Stimulated activated CD4-positive, alpha-beta T cell treated with anti-CD3 and anti-CD28 coated beads, Interleukin-2, amount 100 ng/mL, for 24 hours (primary cell): ENCODE data around the gene FRMD8.
"Not testable (repeated sequence)": the region's sequence is repeated elsewhere in the genome, so short reads cannot be mapped to it uniquely, and the experiment has no call there.

Experiments used
- DNase-seq, 2 donors: peaks; one replicate each; pipeline ENCODE4 v3.0.0-alpha.2; 2020

FRMD8 gene

DNA sequence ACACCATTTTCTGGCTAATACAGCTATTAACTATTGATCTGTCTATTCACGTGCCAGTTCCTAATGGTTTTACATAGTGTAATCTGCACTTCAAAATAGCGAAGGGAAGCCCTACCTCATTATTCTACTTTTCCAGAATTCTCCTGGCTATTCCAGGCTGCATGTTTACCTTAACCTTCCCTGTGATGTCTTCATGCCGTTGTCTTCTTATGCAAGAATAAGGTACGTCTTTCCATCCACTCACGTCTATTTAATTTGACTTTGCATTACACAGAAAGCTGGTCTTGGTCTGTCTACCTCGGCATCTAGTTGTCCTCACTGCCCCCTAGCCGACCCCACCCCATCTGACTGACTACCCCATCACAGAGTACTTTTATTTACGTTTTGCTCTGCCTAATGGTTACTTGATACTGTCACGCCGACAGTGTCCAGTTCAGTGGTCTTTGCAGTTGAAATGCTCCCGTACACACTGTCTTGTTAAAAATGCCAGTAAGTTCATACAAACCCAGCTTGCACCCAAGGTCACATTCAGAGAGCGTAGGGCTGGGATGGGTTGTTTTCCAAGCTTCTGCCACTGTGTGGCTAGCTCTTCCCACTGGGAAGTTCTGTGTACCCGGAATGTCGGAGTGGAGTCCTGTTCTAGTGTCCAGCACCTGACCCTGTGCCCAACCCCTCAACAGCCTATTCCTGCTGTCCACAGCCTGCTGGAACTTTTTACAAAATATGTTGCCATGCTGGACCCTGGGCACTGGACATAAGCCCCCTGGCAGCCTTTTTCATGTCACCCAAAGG, 51.2 kb downstream of the FRMD8 start:
- DNase-seq, result no peak

DNA sequence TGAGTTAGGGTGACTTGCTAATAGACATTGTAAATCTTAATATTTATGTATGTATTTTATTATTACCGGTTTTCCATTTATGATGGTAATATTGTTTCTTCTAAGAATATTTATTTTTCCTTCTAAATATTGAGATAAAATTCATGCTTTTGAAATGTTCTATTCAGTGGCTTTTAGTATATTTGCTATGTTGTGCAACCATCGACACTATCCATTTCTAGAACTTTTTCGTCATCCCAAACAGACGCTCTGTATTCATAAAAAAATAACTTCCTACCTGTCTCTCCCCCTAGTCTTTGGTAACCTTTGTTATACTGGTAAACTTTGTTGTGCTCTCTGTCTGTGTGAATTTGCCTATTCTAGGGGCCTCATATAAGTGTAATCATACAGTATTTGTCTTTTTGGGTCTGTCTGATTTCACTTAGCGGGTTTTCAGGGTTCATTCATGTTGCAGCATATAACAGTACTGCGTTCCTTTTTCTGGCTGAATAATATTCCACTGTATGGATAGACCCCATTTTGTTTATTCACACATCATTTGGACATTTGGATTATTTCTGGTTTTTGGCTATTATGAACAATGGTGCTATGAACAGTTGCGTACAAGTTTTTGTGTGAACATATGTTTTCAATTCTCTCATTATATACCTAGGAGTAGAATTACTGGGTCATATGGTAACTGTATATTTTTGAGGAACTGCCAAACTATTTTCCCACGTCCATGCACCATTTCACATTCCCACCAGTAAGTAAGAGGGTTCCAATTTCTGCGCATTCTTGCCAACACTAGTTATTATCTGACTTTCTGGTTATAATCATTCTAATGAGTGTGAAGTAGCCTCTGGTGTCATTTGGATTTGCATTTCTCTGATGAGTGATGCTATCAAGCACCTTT, 52.1 kb downstream of the FRMD8 start:
- no peak for DNase-seq

DNA sequence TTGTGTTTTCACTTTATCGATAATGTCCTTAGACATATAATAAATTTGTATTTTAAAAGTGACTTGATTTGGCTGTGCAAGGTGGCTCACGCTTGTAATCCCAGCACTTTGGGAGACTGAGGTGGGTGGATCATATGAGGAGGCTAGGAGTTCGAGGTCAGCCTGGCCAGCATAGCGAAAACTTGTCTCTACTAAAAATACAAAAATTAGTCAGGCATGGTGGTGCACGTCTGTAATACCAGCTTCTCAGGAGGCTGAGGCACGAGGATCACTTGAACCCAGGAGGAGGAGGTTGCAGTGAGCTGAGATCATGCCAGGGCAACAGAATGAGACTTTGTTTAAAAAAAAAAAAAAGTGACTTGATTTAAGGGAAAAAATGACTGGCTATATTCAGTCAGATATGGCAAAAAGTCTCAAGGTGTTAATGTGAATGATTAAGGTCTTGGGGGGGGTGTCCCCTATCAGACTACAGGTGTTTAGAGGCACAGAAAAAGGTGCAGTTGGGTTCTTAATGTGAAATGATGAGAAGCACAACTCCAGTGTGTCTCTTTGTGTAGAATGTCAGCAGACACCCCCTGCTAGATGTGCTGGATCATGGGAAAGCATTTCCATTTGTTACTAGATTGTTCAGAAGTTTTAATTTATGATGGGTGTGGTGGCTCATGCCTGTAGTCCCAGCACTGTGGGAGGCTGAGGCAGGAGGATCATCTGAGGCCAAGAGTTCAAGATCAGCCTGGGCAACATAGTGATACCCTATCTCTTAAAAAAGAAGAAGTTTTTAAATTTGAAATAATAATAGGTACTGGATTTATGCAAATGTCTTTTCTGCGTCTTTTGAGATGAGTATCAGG, 53.1 kb downstream of the FRMD8 start:
- no peak for DNase-seq

DNA sequence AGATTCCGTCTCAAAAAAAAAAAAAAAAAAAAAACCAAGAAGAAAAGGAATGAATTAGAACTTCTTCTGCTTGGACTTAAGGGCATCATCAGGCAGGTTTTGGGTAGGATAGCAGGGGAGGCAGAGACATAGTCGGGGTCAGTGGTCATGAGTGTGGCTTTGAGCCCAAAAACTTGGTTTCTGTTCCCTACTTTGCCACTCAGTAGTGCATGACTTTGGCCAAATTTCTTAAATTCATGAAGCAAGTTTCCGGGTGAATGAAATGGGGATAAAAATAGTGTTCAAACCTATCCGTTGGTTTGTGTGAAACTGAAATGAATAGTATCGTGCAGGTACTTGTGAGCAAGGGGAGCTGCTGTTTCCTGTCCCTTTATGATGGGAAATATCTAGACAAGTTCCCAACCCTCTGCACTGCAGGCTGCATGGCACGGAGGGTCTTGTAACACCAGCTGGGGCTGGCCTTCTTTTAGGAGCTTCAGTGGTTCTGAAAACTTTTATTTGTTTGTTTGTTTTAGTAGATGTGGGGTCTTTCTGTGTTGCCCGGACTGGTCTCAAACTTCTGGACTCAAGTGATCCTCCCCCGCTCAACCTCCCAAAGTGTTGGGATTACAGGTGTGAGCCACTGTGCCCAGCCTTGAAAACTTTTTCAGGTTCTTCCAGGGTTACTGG, 54.5 kb downstream of the FRMD8 start:
- DNase-seq, result no peak

DNA sequence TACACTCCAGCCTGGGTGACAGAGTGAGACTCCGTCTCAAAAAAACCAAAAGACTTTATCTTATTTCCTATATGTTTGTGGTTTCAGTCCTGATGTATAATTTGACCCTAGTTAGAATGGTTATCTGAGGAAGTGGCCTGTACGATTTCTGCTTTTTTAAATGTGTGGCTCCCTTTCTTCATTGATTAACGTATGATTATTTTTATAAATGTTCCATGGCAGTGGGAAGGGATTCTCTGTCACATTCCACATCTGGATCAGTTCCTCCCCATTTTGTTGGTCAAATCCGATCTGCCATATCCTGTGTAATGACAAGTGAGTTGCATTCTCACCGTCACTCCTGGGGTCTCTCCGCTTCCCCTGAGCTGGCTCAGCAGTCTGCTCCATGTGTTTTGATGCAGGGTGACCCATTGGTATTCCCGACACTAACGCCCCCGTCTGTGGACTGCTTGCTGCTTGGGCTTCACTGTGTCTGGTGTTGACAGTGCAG, 56.5 kb downstream of the FRMD8 start:
- no peak for DNase-seq

DNA sequence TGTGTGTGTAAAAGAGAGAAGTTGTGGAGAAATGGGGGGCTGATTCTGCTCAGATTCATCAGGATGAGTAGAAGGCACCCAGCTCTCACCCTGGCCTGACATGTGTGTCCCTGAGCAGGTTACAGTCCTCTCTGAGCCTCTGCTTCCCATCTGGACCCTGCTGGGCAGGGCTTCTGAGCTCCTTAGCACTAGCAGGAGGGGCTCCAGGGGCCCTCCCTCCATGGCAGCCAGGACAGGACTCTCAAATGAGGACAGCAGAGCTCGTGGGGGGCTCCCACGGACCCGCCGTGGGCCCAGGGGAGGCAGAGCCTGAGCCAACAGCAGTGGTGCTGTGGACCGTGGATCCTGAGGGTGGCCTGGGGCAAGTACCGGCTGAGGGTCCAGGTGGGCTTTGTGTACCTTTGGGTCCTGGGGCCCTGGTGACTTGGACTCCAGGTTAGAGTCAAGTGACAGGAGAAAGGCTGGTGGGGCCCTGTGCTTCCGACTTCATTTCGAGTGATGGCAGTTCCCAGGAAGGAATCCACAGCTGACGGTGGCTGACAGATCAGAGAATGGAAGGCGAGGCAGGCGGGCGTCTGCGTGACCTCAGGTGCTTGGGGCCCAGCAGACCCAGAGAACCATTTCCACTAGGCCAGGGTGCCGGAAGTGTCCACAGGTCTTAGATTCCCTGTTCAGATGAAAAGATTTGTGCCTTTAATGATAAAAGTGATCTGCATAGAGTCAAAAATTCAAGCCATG, 58.0 kb downstream of the FRMD8 start:
- DNase-seq, result no peak

DNA sequence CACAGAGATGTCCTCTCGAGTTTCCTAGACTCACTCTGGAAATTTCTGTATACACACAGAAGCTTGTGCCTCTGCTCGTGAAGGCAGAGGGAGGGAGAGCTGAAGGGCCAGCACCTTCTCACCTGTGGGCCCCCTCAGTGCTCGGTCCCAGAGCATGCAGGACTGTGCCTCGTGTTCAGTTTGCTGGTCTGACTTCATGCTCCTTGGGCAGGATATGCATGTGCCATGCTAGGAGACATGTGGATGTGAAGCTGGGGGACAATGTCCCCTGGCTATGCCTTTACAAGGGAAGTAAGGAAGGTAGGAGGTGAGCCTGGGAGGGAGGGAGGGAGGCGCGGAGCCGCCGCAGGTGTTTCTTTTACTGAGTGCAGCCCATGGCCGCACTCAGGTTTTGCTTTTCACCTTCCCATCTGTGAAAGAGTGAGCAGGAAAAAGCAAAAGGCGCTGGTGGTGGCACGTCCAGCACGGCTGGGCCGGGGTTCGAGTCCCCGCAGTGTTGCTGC, 58.7 kb downstream of the FRMD8 start:
- DNase-seq, result no peak

DNA sequence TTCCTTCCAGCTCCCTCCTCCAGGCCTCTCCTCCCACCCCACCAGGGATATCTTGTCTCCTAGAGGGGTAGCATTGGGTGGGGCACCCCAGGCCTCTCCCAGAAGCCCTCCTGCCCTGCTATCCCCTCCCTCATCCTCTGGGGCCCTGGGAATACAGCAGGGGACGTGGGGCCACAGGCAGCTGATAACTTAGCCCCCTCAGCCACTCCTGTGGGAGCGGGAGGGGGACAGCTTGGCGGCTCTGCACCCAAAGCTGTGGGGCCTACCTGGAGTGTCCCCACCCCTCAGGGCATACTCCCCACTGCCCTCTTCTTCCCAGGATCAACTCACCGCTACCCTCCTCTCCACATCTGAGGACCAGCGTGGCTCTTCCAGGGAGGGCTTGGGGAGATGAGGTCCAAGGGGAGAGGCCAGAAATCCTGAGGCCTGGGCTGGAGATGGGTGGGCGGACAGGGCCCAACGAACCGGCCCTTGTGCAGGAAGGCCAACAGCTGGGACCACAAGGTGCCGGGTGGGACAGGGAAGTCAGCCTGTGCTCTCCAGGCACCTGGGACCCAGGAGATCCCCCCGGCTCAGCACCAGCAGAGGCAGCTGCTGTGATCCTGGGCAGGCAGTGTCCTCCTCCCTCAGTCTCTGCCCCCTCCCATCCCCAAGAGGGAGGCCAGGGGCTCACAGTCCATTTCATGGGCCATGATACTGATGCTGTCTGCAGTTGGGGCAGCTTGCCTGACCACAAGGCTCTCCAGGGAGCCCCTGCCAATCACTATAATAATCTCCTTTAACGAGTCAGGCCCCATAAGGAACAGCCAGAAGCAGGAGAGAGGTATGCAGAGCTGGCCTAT, 59.4 kb downstream of the FRMD8 start:
- DNase-seq, result no peak

DNA sequence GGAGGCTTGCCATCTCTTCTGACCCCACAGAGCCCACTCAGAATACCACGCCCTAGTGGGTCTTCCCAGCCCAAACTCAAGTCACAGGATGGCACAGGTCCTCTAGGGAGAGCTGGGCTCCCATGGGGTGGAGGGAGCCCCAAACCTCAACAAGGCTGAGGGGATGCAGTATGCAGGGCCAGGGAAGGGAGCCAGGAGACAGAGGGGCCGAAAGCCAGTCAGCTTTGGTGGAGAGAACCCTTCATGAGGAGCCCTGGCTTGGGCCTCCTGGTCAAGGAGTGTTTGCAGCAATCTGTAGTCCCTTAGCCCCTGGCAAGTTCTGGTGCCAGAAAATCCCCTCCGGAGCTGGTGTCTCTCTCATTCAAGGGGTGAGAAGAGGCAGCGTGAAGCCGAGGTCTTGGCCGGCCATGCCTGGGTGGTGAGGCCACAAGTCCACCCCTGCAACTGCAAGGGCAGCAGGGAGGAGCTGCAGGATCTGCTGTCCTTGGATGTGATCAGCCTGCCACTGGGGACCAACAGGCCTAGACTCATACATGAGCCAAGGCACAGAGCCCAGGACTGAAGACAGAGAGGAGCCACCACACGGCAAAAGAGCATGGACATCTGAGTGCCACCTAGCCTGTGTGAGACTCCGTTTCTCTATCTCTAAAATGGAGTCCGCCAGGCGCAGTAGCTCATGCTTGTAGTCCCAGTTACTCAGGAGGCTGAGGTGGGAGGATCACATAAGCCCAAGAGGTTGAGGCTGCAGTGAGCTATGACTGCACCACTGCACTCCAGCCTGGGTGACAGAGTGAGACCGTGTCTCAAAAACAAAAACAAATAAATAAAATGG, 60.2 kb downstream of the FRMD8 start:
- no peak for DNase-seq

DNA sequence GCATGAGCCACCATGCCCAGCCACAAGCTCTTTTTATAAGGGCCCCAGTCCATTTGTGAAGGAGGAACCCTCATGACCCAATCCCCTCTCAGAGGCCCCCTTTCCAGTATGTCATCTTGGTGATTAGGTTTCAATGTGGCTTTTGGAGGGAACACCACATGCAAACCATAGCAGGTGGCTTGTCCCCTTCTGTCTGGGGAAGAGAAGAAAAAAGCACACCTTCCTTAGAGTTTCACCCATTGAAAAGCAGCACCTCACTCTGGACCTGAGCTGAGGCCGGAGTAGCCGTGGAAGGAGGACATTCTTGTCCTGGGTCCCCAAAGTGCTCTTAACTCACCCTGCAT, 61.6 kb downstream of the FRMD8 start:
- no peak for DNase-seq

DNA sequence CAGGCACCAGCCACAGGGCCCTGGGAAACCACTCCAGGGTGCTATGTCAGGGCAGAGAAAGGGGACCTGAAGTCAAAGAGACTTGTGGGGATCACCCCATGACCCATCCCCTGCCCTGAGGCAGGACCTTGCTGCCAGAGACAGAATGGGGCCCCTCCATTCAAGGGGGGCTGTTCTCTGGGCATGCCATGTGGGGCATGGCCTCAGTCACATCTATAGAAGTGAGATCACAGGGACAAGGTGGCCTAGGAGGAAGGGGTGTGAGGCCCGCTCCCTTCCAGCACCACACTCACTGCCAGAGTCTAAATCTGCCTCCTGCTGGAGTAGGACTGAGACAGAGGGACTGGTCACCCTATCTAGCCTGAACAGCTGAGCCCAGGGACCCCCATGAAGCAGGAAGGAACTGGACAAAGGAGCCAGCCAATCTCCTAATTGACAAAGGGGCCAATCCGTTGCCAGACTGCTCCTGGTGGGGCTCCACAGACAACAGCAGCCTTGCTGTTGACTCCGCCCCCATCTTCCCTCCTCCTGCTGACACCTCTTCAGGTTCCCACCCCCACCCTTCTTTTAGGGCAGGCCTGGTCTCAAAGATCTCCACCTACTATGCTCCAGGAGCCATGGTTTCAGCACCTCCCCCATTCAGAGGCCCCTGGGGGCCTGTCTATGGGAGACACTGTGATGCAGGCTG, 62.1 kb downstream of the FRMD8 start:
- DNase-seq, result no peak

DNA sequence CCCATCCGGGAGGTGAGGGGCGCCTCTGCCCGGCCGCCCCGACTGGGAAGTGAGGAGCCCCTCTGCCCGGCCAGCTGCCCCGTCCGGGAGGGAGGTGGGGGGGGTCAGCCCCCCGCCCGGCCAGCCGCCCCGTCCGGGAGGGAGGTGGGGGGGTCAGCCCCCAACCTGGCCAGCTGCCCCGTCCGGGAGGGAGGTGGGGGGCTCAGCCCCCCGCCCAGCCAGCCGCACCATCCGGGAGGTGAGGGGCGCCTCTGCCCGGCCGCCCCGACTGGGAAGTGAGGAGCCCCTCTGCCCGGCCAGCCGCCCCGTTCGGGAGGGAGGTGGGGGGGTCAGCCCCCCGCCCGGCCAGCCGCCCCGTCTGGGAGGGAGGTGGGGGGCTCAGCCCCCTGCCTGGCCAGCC, 64.9 kb downstream of the FRMD8 start:
- DNase-seq, result not testable (repeated sequence)

DNA sequence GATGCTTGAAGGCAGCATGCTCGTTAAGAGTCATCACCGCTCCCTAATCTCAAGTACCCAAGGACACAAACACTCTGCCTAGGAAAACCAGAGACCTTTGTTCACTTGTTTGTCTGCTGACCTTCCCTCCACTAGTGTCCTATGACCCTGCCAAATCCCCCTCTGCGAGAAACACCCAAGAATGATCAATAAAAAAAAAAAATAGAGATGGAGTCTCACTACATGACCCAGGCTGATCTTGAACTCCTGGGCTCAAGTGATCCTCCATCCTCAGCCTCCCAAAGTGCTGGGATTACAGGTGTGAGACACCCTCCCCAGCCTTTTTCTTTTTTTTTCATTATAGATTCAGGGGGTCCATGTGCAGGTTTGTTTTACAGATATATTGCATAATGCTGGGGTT, 65.8 kb downstream of the FRMD8 start:
- not testable (repeated sequence) for DNase-seq

DNA sequence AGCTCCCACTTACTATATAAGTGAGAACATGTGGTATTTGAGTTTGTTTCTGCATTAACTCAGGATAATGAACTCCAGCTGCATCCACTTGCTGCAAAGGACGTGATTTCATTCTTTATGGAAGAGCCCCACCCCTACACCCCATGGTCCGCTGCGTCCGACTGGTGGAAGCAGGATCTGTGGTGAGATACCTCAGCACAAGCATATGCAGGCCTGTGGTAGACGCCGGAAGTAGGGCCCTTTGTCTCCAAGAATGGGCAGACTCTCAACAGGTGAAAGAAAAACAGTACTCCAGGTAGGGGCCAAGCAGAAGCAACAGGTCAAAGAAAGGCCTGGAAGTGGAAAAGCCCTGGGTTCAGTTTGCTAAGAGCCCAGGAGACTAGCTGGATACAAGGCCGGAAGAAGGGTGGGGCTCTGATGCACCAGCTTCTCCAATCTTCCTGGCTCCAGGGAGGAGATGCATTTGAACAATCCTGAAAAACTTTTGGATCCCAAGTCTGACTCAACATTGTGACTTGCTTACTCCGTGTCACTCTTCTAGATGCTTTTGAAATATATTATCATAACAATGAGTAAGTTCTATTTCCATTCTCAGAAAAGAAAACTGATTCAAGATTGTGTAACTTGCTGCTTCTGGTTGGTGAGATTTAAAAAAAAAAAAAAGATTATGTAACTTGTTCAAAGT, 66.5 kb downstream of the FRMD8 start:
- DNase-seq, result no peak

DNA sequence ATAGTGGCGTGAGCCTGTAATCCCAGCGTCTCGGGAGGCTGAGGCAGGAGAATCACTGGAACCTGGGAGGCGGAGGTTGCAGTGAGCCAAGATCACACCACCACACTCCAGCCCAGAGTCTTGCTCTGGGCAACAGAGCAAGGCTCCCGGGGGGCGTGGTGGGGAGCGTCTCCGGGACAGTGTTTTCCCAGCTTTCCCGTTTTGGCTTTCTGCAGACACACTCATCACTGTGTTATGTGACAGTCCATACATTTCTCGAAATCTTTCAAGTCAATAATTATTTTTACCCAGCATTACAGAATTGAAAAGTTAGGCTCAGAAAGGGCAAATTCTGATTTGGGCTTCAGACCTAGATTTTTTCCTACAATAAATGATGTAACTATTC, 67.9 kb downstream of the FRMD8 start:
- DNase-seq, result no peak

DNA sequence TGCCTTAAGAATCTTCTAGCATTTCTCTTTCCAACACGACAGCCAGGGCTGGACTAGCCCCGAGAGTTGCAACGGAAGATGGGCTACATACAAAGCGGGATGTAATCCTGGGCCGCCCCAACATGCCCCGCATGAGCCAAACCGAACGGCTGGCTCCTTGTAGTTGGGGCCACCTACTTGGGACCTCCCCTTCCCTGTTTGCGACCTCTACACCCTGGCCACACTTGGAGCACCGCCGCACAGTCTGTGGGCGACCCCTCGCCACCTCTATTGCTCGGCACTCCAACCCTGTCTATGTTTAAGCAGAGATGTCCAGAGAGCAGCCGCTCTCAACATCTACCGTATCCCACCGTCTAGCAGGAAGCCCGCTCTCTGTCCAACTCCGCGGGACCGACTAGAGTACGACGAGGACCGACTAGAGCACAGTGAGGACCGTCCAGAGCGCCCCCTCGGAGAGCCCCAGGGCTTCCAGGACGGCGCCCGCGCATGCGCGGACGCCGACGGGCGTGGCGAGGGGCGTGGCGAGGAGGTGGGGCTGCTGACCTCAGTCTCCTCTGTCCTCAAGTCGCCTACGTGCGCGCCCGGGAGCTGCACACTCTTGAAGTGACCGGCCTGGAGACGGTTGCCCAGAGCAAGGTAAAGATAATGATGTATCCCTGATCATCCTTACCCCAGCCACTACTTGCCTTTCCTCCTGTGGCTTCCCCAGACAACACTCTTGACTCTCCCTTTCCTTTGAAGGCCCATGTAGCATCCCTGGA, 68.4 kb downstream of the FRMD8 start:
- peak; percentile 86 to 90 for DNase-seq

DNA sequence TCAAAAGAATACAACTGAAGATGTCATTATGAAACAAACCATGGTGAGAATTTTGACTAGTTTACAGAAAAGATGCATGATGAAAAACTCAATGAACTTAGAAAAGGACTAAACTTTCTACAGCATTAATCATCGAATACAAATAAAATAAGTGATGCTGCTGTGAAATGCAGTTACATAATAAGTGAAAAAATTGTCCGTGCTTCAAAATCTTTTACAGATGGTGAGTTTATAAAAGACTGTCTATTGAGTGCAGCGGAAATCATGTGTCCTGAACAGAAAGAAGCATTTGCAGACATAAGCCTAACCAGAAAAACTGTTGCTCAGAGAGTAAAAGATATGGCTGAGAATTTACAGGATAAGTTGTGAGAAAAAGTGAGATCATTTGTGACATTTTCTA, 70.0 kb downstream of the FRMD8 start:
- no peak for DNase-seq

DNA sequence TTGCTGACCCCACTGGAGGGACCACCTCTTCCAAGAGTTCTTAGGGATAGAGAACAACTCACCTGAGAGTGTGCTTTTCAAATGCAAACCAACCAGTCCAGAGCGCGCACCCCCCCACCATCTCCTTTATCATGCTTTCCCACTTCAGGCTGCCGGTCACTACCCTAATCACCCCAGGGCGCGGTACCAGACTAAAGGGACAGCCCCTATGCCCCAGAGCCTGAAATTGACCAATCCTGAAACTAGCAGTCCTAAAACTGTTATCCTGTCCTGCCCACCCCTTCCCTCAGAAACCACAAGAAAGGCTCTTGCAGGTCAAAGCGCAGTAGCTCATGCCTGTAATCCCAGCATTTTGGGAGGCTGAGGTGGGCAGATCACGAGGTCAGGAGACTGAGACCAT, 73.1 kb downstream of the FRMD8 start:
- DNase-seq, result no peak
